DND-41 (cell line): Measurements from ENCODE around the gene RBBP6.

Experiments used
- ATAC-seq: fragments of 200-7000 bp; cut with Tn5 transposase; 3 replicates; pipeline ENCODE4 v1.9.1; 2021; ENCODE audit warnings: low read depth; ENCODE audit not compliant: insufficient read depth
- DNase-seq: peaks from one replicate; pipeline ENCODE4 v3.0.0-alpha.2; 2020
- H2AFZ ChIP-seq: 2 replicates; pipeline ENCODE4 v1.6.0; 2012; ENCODE audit warnings: low read depth, low read length
- H3K27ac ChIP-seq: 2 replicates; pipeline ENCODE4 v1.5.1; 2012; ENCODE audit warnings: low read length, inconsistent platforms
- H3K27me3 ChIP-seq: fragments of 200-600 bp; sonication (generic); 2 replicates; pipeline ENCODE4 v1.6.0; 2012; ENCODE audit warnings: low read length, mild to moderate bottlenecking, inconsistent platforms; ENCODE audit not compliant: insufficient read depth, poor library complexity
- H3K36me3 ChIP-seq: 2 replicates; pipeline ENCODE4 v1.5.1; 2012; ENCODE audit warnings: low read length, inconsistent platforms; ENCODE audit not compliant: insufficient read depth
- H3K4me1 ChIP-seq: 2 replicates; pipeline ENCODE4 v1.5.1; 2012; ENCODE audit warnings: mild to moderate bottlenecking, low read length; ENCODE audit not compliant: insufficient read depth
- H3K4me2 ChIP-seq: 2 replicates; pipeline ENCODE4 v1.6.0; 2012; ENCODE audit warnings: mild to moderate bottlenecking, moderate library complexity, low read length, inconsistent platforms; ENCODE audit not compliant: insufficient read depth
- H3K4me3 ChIP-seq, 2 experiments: fragments of 200-600 bp in 1 of 2; shearing (Covaris generic) in 1 of 2; 2 replicates each; pipeline ENCODE4 v1.5.1; 2012 to 2016; ENCODE audit warnings: inconsistent platforms in 2 of 2, low read length in 2 of 2, mild to moderate bottlenecking in 2 of 2, low read depth in 1 of 2, moderate library complexity in 1 of 2
- H3K79me2 ChIP-seq: 2 replicates; pipeline ENCODE4 v1.6.0; 2012; ENCODE audit warnings: low read length, inconsistent platforms; ENCODE audit not compliant: insufficient read depth
- H3K9ac ChIP-seq: 2 replicates; pipeline ENCODE4 v1.6.0; 2012; ENCODE audit warnings: low read depth, mild to moderate bottlenecking, inconsistent platforms, low read length, moderate library complexity
- H3K9me3 ChIP-seq: 2 replicates; pipeline ENCODE4 v1.5.1; 2012; ENCODE audit warnings: low read length, moderate library complexity, mild to moderate bottlenecking, inconsistent platforms; ENCODE audit not compliant: insufficient read depth, severe bottlenecking
- H4K20me1 ChIP-seq: 2 replicates; pipeline ENCODE4 v1.6.0; 2012; ENCODE audit warnings: low read length; ENCODE audit not compliant: insufficient read depth
- EZH2 ChIP-seq: IDR thresholded peaks from 3 replicates; pipeline ENCODE4 v1.6.1; 2012; ENCODE audit warnings: borderline replicate concordance, low read depth, mild to moderate bottlenecking, moderate library complexity, low read length, inconsistent platforms; ENCODE audit not compliant: severe bottlenecking
- TF ChIP-seq, protein P1 (sequence below): IDR thresholded peaks from 2 replicates; pipeline ENCODE4 v1.5.1; 2012; ENCODE audit warnings: borderline replicate concordance, low read length, moderate library complexity, mild to moderate bottlenecking; ENCODE audit not compliant: poor library complexity, severe bottlenecking; ENCODE audit errors: extremely low read depth

The RBBP6 gene

DNA sequence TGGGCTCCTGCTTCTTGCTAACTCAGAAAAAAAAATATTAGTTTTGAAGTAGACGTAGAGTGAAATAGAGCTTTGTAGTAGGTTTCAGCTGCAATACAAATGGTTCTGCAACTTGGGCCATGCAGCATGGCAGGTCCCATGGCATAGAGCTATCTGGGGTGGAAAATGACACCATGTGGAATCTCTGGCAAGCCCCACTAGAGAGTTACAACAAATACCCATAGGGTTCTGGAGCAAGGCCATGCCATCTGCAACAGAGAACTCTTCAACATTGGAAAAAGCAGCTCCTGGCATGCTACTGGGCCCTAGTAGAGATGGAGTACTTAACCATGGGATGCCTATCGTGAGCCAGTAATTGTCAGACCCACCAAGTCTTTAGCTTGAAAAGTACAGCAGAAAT, 25.3 kb upstream of the RBBP6 start:
- Histone ChIP-seq H3K4me3 (no peak overlapping the region), H3K79me2 (no peaks in the 10 kb centered on the region), H3K36me3 (no peaks in the 10 kb centered on the region), H3K27ac (no peak overlapping the region), H3K9me3 (no peaks in the 10 kb centered on the region), H3K4me2 (no peak overlapping the region), H3K9ac (no peak overlapping the region), H3K27me3 (no peaks in the 10 kb centered on the region), H4K20me1 (no peaks in the 10 kb centered on the region), H2AFZ (no peak overlapping the region), H3K4me1 (peaks cover 3% of the 10 kb centered on the region)
- no peak for ATAC-seq
- DNase-seq: no peak
- TF ChIP-seq, protein P1, sequence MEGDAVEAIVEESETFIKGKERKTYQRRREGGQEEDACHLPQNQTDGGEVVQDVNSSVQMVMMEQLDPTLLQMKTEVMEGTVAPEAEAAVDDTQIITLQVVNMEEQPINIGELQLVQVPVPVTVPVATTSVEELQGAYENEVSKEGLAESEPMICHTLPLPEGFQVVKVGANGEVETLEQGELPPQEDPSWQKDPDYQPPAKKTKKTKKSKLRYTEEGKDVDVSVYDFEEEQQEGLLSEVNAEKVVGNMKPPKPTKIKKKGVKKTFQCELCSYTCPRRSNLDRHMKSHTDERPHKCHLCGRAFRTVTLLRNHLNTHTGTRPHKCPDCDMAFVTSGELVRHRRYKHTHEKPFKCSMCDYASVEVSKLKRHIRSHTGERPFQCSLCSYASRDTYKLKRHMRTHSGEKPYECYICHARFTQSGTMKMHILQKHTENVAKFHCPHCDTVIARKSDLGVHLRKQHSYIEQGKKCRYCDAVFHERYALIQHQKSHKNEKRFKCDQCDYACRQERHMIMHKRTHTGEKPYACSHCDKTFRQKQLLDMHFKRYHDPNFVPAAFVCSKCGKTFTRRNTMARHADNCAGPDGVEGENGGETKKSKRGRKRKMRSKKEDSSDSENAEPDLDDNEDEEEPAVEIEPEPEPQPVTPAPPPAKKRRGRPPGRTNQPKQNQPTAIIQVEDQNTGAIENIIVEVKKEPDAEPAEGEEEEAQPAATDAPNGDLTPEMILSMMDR: no peak
- TF ChIP-seq EZH2: no peak

DNA sequence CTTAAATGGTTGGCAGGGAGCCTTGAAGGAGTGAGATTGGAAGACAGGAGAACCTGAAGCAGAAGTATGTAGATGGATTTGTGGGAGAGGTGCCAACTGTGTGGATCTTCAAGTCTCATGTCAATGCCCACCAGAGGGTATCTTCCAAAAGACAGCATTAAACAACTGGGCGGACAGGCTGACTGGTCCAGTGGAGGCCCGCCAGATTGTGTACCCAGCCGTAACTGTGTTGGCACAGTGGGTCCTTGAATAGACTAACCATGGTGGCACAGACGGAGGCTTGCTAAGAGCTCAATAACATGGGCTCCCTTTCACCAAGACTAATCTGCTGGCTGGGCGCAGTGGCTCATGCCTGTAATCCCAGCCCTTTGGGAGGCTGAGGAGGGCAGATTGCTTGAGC, 24.2 kb upstream of the RBBP6 start:
- Histone ChIP-seq H3K4me3 (no peak overlapping the region), H3K4me1 (peaks cover 3% of the 10 kb centered on the region), H3K79me2 (no peaks in the 10 kb centered on the region), H3K9me3 (no peaks in the 10 kb centered on the region), H2AFZ (no peak overlapping the region), H3K27me3 (no peaks in the 10 kb centered on the region), H3K4me2 (no peak overlapping the region), H3K27ac (no peak overlapping the region), H3K36me3 (no peaks in the 10 kb centered on the region), H3K9ac (no peak overlapping the region), H4K20me1 (no peaks in the 10 kb centered on the region)
- ATAC-seq (no peak), DNase-seq (no peak)
- no peak for TF ChIP-seq EZH2
- TF ChIP-seq, protein P1: no peak

DNA sequence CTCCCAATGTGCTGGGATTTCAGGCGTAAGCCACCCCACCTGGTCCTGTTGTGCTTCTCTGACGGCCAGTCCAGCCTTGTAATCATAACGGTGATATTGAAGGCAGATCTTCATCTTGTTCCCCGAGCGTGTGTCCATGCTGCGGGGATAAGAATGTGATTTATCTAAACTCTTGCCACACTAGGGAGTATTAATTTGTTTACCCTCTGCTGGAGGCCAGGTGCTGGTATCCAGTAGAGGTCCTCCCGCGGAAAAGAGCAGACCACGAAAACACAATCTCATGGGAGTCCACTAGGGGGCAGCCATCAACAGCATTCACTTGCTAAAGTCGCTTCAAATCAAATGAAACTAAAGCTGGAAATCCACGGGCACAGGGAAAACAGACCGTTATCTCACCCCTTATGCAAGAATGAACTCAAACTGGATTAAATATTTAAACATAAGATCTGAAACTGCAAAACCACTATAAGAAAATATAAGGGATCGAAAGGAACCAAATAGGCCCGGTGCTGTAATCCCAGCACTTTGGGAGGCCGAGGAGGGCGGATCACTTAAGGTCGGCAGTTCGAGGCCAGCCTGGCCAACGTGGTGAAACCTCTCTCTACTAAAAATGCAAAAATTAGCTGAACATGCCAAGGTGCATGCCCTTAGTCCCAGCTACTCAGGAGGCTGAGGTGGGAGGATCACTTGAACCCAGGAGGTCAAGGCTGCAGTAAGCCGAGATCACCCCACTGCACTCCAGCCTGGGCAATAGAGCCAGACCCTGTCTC, 22.3 kb upstream of the RBBP6 start:
- no peaks in the 10 kb centered on the region for H3K27me3 ChIP-seq
- H3K9me3 ChIP-seq: no peaks in the 10 kb centered on the region
- no peaks in the 10 kb centered on the region for H3K79me2 ChIP-seq
- H3K27ac ChIP-seq: no peak overlapping the region
- TF ChIP-seq, protein P1: peak; percentile 91
- no peak for TF ChIP-seq EZH2
- H3K4me3 ChIP-seq: no peak overlapping the region
- H2AFZ ChIP-seq: peak overlapping the region; percentile 48
- H3K9ac ChIP-seq: no peak overlapping the region
- peak; percentile 93 for ATAC-seq
- H4K20me1 ChIP-seq: no peaks in the 10 kb centered on the region
- no peaks in the 10 kb centered on the region for H3K36me3 ChIP-seq
- H3K4me2 ChIP-seq: peak overlapping the region; percentile 38; the same call in 1 of the 2 replicates
- DNase-seq: peak; percentile 80
- H3K4me1 ChIP-seq: peaks cover 3% of the 10 kb centered on the region
